HCT116 (cell line): ENCODE data around the gene CBLB. TPM values are rescaled to one million over a fixed set of nuclear protein-coding genes. Genes with fewer than 3 reads are reported as not detected.

Experiments
- ATAC-seq: fragments of 200-7000 bp; cut with Tn5 transposase; 2 replicates; pipeline ENCODE4 v1.9.1; 2020; ENCODE audit warnings: mild to moderate bottlenecking, moderate library complexity
- BruUV-seq: library from RNA; stranded (reverse); fragments of 400-500 nt; replicated peaks from 2 replicates; lab custom pipeline; 2021; lab: Mats Ljungman, UMichigan
- CTCF ChIA-PET: fragments of 300-600 bp; sonication (Branson Sonifier 250); formaldehyde crosslinking; loops from one replicate; lab custom pipeline; 2021; ENCODE audit warnings: antibody characterized with exemption; lab: Charles Lee
- POLR2A ChIA-PET: fragments of 300-600, 350-600 bp; sonication (Branson Sonifier 250); formaldehyde crosslinking; loops from one replicate; lab custom pipeline; 2021; ENCODE audit warnings: antibody characterized with exemption; lab: Charles Lee
- RAD21 ChIA-PET, 2 experiments: fragments of 300-600 bp; sonication (Branson Sonifier 250); formaldehyde crosslinking; loops; one replicate each; lab custom pipeline; 2023; ENCODE audit warnings: low total read pairs in 2 of 2; ENCODE audit not compliant: uncharacterized antibody in 2 of 2, unreplicated experiment in 2 of 2, low non-redundant PET in 1 of 2; lab: Charles Lee
- DNase-seq: peaks from one replicate; pipeline ENCODE4 v3.0.0-alpha.2; 2010; ENCODE audit warnings: low read depth, low spot score
- H2AFZ ChIP-seq: fragments of 200-600 bp; shearing (Covaris generic), sonication (generic); 2 replicates; pipeline ENCODE4 v1.6.1; 2017; ENCODE audit warnings: low read depth, mixed run types, mixed read lengths, antibody characterized with exemption, low read length; ENCODE audit not compliant: poor library complexity, severe bottlenecking
- H3K27ac ChIP-seq: 2 replicates; pipeline ENCODE4 v1.5.1; 2012; ENCODE audit warnings: low read depth, low read length
- H3K27me3 ChIP-seq: fragments of 200-600 bp; sonication (generic); 2 replicates; pipeline ENCODE4 v1.6.1; 2016; ENCODE audit warnings: mixed run types, low read length, mixed read lengths; ENCODE audit not compliant: insufficient read depth
- H3K36me3 ChIP-seq, 2 experiments: fragments of 200-500 bp in 1 of 2; fragments of 200-600 bp in 1 of 2; sonication (Bioruptor generic) in 1 of 2; sonication (generic) in 1 of 2; 2 replicates each; pipeline versions ENCODE4 v1.5.1 to v1.6.1; 2014 to 2016; ENCODE audit warnings: low read length in 2 of 2, inconsistent platforms in 1 of 2, mixed read lengths in 1 of 2, mixed run types in 1 of 2; ENCODE audit not compliant: insufficient read depth in 2 of 2, control insufficient read depth in 1 of 2
- H3K4me1 ChIP-seq, 2 experiments: fragments of 200-600 bp in 1 of 2; sonication (generic) in 1 of 2; 2 replicates each; pipeline versions ENCODE4 v1.5.1 to v1.6.1; 2012 to 2017; ENCODE audit warnings: low read length in 2 of 2, inconsistent platforms in 1 of 2, mild to moderate bottlenecking in 1 of 2, mixed read lengths in 1 of 2, mixed run types in 1 of 2, moderate library complexity in 1 of 2; ENCODE audit not compliant: insufficient read depth in 2 of 2, control insufficient read depth in 1 of 2
- H3K4me2 ChIP-seq: fragments of 200-600 bp; sonication (generic); 2 replicates; pipeline ENCODE4 v1.6.1; 2017; ENCODE audit warnings: mixed run types, low read length, mixed read lengths
- H3K4me3 ChIP-seq, 2 experiments: fragments of 200-600 bp in 1 of 2; sonication (generic) in 1 of 2; replicated peaks in 1 of 2; 2 replicates each; pipeline ENCODE4 v1.5.1; 2011 to 2016; ENCODE audit warnings: low read length in 2 of 2, control low read depth in 1 of 2, low read depth in 1 of 2, mild to moderate bottlenecking in 1 of 2, mixed read lengths in 1 of 2, mixed run types in 1 of 2
- H3K79me2 ChIP-seq: fragments of 200-600 bp; sonication (generic); 2 replicates; pipeline ENCODE4 v1.6.1; 2017; ENCODE audit warnings: mild to moderate bottlenecking, mixed run types, low read length, moderate library complexity, mixed read lengths; ENCODE audit not compliant: insufficient read depth
- H3K9ac ChIP-seq: fragments of 200-600 bp; sonication (generic); 2 replicates; pipeline ENCODE4 v1.6.1; 2016; ENCODE audit warnings: low read length, mixed read lengths
- H3K9me2 ChIP-seq: fragments of 200-600 bp; sonication (generic), shearing (Covaris generic); 2 replicates; pipeline ENCODE4 v1.6.1; 2017; ENCODE audit warnings: mixed run types, mild to moderate bottlenecking, moderate library complexity; ENCODE audit not compliant: insufficient read depth
- H3K9me3 ChIP-seq, 2 experiments: fragments of 200-500 bp in 1 of 2; fragments of 200-600 bp in 1 of 2; sonication (Bioruptor generic) in 1 of 2; sonication (generic) in 1 of 2; 2 replicates each; pipeline ENCODE4 v1.6.1; 2014 to 2017; ENCODE audit warnings: low read length in 2 of 2, mixed read lengths in 2 of 2, inconsistent platforms in 1 of 2, low read depth in 1 of 2, mild to moderate bottlenecking in 1 of 2, mixed run types in 1 of 2, moderate library complexity in 1 of 2; ENCODE audit not compliant: control insufficient read depth in 1 of 2, insufficient read depth in 1 of 2
- H4K20me1 ChIP-seq: fragments of 200-600 bp; sonication (generic), shearing (Covaris generic); 2 replicates; pipeline ENCODE4 v1.6.1; 2017; ENCODE audit warnings: mixed run types, mild to moderate bottlenecking, moderate library complexity; ENCODE audit not compliant: insufficient read depth
- ATF3 ChIP-seq: IDR thresholded peaks from 2 replicates; pipeline ENCODE4 v1.6.1; 2012
- CEBPB ChIP-seq: IDR thresholded peaks from 2 replicates; pipeline ENCODE4 v1.6.1; 2012; ENCODE audit warnings: low read depth
- EZH2phosphoT487 ChIP-seq: fragments of 200-600 bp; IDR thresholded peaks from 2 replicates; pipeline ENCODE4 v1.6.1; 2018; ENCODE audit warnings: antibody characterized with exemption, borderline replicate concordance
- REST ChIP-seq: IDR thresholded peaks from 2 replicates; pipeline ENCODE4 v1.6.1; 2012; ENCODE audit warnings: low read depth
- SP1 ChIP-seq: IDR thresholded peaks from 2 replicates; pipeline ENCODE4 v1.6.1; 2012; ENCODE audit warnings: low read depth
- TCF7L2 ChIP-seq: IDR thresholded peaks from 2 replicates; pipeline ENCODE4 v1.7.0; 2011; ENCODE audit warnings: borderline replicate concordance, inconsistent platforms; ENCODE audit not compliant: insufficient read depth, insufficient read length; ENCODE audit errors: extremely low read depth
- YY1 ChIP-seq: IDR thresholded peaks from 2 replicates; pipeline ENCODE4 v1.6.1; 2011; ENCODE audit warnings: low read length, low read depth, moderate library complexity, mild to moderate bottlenecking; ENCODE audit not compliant: insufficient replicate concordance; ENCODE audit errors: extremely low read depth
- ZFX ChIP-seq: fragments of 450-650 bp; IDR thresholded peaks from 2 replicates; pipeline ENCODE4 v1.6.1; 2017
- ZNF274 ChIP-seq: fragments of 200-500 bp; sonication (Bioruptor generic); IDR thresholded peaks from 2 replicates; pipeline ENCODE4 v1.6.1; 2014; ENCODE audit warnings: mild to moderate bottlenecking, low read depth, low read length, inconsistent platforms
- intact Hi-C: fragments of 100-400 bp; cut with micrococcal nuclease; formaldehyde crosslinking; loops from 2 replicates; pipeline ENCODE4 v1.10.0; 2022
- total RNA-seq: library from RNA; stranded (reverse); gene quantifications from one replicate; pipeline ENCODE4 v1.2.1, GENCODE V29; 2021; ENCODE audit not compliant: unreplicated experiment

Gene CBLB
- total RNA-seq, 1 experiment from 2014 or later = 10.4 TPM

- no peak overlapping the region for H3K4me2 ChIP-seq
- RAD21 ChIA-PET = no interaction called here
- ATAC-seq (no peak), DNase-seq (no peak)
- no peak overlapping the region for H3K4me3 ChIP-seq
- TF ChIP-seq EZH2phosphoT487 (no peak), YY1 (no peak), SP1 (no peak), ATF3 (no peak), REST (no peak), CEBPB (no peak), TCF7L2 (no peak), ZFX (no peak), ZNF274 (no peak)
- H3K27ac ChIP-seq = no peak overlapping the region
- intact Hi-C loops = no loop called here
- CTCF ChIA-PET = no interaction called here
- H3K9me2 ChIP-seq = no peaks in the 10 kb centered on the region
- H2AFZ ChIP-seq = no peak overlapping the region
- H3K9ac ChIP-seq = no peak overlapping the region
- no peaks in the 10 kb centered on the region for H3K36me3 ChIP-seq
- BruUV-seq = no TSS peak
- H3K9me3 ChIP-seq = no peaks in the 10 kb centered on the region
- no peaks in the 10 kb centered on the region for H3K79me2 ChIP-seq
- H3K27me3 ChIP-seq = no peaks in the 10 kb centered on the region
- H4K20me1 ChIP-seq = no peaks in the 10 kb centered on the region
- no peaks in the 10 kb centered on the region for H3K4me1 ChIP-seq
- POLR2A ChIA-PET = no interaction called here
These were observed 122.4 kb downstream of the CBLB start for GRCh38 chr3:105746231-105746996.
